ENCODE data around the gene APEH. TPM values are rescaled to one million over a fixed set of nuclear protein-coding genes. Genes with fewer than 3 reads are reported as not detected.

The APEH gene
- total RNA-seq, 1 experiment from 2014 or later = 273 TPM

DNA sequence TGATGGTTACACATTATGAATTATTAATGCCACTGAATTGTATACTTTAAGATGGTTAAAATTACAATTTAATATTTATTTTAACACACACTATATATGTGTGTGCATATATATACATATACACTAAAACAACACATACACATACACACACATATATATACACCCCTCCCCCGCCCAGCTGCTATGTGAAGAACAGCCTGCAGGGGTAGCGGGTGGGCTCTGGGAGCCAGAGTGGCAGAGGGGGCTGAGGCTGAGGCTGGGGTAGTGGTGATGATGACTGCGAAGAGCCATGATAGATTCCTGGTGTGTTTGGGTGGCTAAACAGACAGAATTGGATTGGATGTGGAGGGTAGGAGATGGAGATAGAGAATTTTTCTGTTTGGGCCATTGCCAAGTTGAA is 39.4 kb upstream of the APEH start:
- POLR2A ChIA-PET = no interaction called here
- no peak for DNase-seq (ENCODE audit: low spot score)
- CTCF ChIA-PET = interaction anchor here (0.7 kb wide), 1 partner anchor 95 kb away, joined by 3 read pairs; no protein-coding TSS in a partner anchor
- TF ChIP-seq, protein P1, sequence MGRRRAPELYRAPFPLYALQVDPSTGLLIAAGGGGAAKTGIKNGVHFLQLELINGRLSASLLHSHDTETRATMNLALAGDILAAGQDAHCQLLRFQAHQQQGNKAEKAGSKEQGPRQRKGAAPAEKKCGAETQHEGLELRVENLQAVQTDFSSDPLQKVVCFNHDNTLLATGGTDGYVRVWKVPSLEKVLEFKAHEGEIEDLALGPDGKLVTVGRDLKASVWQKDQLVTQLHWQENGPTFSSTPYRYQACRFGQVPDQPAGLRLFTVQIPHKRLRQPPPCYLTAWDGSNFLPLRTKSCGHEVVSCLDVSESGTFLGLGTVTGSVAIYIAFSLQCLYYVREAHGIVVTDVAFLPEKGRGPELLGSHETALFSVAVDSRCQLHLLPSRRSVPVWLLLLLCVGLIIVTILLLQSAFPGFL (CRISPR knock-in tag; IDR thresholded peaks at IDR 0.05; ENCODE audit: borderline replicate concordance) = no peak
- no peak for TF ChIP-seq TCF7 (CRISPR knock-in tag; IDR thresholded peaks at IDR 0.05; ENCODE audit: low read depth)
- TF ChIP-seq ETV6 (CRISPR knock-in tag; IDR thresholded peaks at IDR 0.05) = no peak
- TF ChIP-seq NR1H2 (CRISPR knock-in tag; IDR thresholded peaks at IDR 0.05) = no peak
- no peak for TF ChIP-seq MYBL2 (CRISPR knock-in tag; IDR thresholded peaks at IDR 0.05)
- TF ChIP-seq FOXK1 (CRISPR knock-in tag; IDR thresholded peaks at IDR 0.05) = no peak
- no peak for TF ChIP-seq PRRX2 (CRISPR knock-in tag; IDR thresholded peaks at IDR 0.05)
- no peak for TF ChIP-seq SP1 (CRISPR knock-in tag; conservative IDR thresholded peaks at IDR 0.05)
- no peak for TF ChIP-seq ELF4 (CRISPR knock-in tag; IDR thresholded peaks at IDR 0.05; ENCODE audit: low read depth)
- TF ChIP-seq HMGA2 (CRISPR knock-in tag; IDR thresholded peaks at IDR 0.05) = no peak
- TF ChIP-seq NR3C1 (CRISPR knock-in tag; conservative IDR thresholded peaks at IDR 0.05; ENCODE audit: low read depth) = no peak
- TF ChIP-seq, protein P2, sequence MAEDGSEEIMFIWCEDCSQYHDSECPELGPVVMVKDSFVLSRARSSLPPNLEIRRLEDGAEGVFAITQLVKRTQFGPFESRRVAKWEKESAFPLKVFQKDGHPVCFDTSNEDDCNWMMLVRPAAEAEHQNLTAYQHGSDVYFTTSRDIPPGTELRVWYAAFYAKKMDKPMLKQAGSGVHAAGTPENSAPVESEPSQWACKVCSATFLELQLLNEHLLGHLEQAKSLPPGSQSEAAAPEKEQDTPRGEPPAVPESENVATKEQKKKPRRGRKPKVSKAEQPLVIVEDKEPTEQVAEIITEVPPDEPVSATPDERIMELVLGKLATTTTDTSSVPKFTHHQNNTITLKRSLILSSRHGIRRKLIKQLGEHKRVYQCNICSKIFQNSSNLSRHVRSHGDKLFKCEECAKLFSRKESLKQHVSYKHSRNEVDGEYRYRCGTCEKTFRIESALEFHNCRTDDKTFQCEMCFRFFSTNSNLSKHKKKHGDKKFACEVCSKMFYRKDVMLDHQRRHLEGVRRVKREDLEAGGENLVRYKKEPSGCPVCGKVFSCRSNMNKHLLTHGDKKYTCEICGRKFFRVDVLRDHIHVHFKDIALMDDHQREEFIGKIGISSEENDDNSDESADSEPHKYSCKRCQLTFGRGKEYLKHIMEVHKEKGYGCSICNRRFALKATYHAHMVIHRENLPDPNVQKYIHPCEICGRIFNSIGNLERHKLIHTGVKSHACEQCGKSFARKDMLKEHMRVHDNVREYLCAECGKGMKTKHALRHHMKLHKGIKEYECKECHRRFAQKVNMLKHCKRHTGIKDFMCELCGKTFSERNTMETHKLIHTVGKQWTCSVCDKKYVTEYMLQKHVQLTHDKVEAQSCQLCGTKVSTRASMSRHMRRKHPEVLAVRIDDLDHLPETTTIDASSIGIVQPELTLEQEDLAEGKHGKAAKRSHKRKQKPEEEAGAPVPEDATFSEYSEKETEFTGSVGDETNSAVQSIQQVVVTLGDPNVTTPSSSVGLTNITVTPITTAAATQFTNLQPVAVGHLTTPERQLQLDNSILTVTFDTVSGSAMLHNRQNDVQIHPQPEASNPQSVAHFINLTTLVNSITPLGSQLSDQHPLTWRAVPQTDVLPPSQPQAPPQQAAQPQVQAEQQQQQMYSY (CRISPR knock-in tag; IDR thresholded peaks at IDR 0.05) = no peak
- TF ChIP-seq, protein P3, sequence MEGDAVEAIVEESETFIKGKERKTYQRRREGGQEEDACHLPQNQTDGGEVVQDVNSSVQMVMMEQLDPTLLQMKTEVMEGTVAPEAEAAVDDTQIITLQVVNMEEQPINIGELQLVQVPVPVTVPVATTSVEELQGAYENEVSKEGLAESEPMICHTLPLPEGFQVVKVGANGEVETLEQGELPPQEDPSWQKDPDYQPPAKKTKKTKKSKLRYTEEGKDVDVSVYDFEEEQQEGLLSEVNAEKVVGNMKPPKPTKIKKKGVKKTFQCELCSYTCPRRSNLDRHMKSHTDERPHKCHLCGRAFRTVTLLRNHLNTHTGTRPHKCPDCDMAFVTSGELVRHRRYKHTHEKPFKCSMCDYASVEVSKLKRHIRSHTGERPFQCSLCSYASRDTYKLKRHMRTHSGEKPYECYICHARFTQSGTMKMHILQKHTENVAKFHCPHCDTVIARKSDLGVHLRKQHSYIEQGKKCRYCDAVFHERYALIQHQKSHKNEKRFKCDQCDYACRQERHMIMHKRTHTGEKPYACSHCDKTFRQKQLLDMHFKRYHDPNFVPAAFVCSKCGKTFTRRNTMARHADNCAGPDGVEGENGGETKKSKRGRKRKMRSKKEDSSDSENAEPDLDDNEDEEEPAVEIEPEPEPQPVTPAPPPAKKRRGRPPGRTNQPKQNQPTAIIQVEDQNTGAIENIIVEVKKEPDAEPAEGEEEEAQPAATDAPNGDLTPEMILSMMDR (IDR thresholded peaks at IDR 0.05) = no peak
- Mint-ChIP-seq H3K9me3 (peaks cover 13% of the 10 kb centered on the region), H3K4me1 (no peaks in the 10 kb centered on the region), H3K36me3 (no peaks in the 10 kb centered on the region), H3K27ac (no peak overlapping the region), H3K4me3 (no peak overlapping the region), H3K27me3 (ENCODE audit: low read depth) (peaks cover 3% of the 10 kb centered on the region; the same call in 1 of the 2 replicates)
- ATAC-seq = peak; percentile 72

DNA sequence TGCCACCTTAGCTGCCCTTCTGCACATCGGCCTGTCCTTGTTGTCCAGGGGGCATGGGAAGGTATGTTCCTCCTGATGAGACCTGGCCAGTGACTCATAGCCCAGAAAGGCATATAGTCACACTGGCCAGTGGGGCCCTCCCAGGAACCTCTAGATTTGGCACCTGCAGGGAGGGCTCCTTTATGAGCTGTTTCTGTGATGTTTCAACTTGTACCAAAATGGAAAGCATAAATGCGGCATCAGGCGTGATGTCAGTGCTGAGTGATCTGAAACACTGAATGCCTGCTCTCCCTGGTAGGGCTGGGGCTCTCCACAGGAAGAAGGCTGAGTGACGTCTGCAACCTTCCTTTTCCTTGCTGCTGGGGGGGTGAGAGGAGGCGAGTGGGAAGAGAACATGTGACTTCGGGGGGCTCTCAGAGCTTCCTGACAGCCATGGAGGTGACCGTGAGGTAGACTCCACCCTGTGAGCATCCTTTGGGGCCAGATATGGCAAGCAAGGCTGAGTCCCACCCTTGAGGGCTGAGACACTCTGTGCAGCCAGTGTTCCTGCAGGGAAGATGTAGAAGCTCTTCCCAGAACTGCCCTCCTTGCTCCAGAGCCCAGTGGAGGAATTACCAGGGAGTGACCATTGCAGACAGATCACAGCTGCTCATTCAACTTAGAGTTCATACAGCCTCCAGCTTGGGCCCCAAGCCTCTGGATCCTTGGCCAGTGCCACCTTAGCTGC is 37.1 kb upstream of the APEH start:
- CTCF ChIA-PET = interaction anchor here (0.9 to 1.6 kb wide), 4 partner anchors 34 to 97 kb away, joined by 3 to 5 read pairs (median 4); no protein-coding TSS in a partner anchor
- H3K27ac Mint-ChIP-seq = no peak overlapping the region
- H3K27me3 Mint-ChIP-seq (ENCODE audit: low read depth) = no peaks in the 10 kb centered on the region
- ATAC-seq (no peak), DNase-seq (ENCODE audit: low spot score) (no peak)
- peaks cover 1% of the 10 kb centered on the region for H3K9me3 Mint-ChIP-seq
- POLR2A ChIA-PET = no interaction called here
- no peaks in the 10 kb centered on the region for H3K36me3 Mint-ChIP-seq
- H3K4me3 Mint-ChIP-seq = no peak overlapping the region
- H3K4me1 Mint-ChIP-seq = no peaks in the 10 kb centered on the region
- TF ChIP-seq NR2C2 (CRISPR knock-in tag; IDR thresholded peaks at IDR 0.05) (no peak), ZNF416 (CRISPR knock-in tag; IDR thresholded peaks at IDR 0.05) (no peak), ZBTB21 (CRISPR knock-in tag; IDR thresholded peaks at IDR 0.05; ENCODE audit: borderline replicate concordance) (no peak), HMGA2 (CRISPR knock-in tag; IDR thresholded peaks at IDR 0.05) (no peak)
- TF ChIP-seq, protein P4, sequence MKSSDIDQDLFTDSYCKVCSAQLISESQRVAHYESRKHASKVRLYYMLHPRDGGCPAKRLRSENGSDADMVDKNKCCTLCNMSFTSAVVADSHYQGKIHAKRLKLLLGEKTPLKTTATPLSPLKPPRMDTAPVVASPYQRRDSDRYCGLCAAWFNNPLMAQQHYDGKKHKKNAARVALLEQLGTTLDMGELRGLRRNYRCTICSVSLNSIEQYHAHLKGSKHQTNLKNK (CRISPR knock-in tag; IDR thresholded peaks at IDR 0.05) = no peak
- TF ChIP-seq, protein P5, sequence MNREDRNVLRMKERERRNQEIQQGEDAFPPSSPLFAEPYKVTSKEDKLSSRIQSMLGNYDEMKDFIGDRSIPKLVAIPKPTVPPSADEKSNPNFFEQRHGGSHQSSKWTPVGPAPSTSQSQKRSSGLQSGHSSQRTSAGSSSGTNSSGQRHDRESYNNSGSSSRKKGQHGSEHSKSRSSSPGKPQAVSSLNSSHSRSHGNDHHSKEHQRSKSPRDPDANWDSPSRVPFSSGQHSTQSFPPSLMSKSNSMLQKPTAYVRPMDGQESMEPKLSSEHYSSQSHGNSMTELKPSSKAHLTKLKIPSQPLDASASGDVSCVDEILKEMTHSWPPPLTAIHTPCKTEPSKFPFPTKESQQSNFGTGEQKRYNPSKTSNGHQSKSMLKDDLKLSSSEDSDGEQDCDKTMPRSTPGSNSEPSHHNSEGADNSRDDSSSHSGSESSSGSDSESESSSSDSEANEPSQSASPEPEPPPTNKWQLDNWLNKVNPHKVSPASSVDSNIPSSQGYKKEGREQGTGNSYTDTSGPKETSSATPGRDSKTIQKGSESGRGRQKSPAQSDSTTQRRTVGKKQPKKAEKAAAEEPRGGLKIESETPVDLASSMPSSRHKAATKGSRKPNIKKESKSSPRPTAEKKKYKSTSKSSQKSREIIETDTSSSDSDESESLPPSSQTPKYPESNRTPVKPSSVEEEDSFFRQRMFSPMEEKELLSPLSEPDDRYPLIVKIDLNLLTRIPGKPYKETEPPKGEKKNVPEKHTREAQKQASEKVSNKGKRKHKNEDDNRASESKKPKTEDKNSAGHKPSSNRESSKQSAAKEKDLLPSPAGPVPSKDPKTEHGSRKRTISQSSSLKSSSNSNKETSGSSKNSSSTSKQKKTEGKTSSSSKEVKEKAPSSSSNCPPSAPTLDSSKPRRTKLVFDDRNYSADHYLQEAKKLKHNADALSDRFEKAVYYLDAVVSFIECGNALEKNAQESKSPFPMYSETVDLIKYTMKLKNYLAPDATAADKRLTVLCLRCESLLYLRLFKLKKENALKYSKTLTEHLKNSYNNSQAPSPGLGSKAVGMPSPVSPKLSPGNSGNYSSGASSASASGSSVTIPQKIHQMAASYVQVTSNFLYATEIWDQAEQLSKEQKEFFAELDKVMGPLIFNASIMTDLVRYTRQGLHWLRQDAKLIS (CRISPR knock-in tag; IDR thresholded peaks at IDR 0.05; ENCODE audit: borderline replicate concordance) = no peak
- TF ChIP-seq, protein P6, sequence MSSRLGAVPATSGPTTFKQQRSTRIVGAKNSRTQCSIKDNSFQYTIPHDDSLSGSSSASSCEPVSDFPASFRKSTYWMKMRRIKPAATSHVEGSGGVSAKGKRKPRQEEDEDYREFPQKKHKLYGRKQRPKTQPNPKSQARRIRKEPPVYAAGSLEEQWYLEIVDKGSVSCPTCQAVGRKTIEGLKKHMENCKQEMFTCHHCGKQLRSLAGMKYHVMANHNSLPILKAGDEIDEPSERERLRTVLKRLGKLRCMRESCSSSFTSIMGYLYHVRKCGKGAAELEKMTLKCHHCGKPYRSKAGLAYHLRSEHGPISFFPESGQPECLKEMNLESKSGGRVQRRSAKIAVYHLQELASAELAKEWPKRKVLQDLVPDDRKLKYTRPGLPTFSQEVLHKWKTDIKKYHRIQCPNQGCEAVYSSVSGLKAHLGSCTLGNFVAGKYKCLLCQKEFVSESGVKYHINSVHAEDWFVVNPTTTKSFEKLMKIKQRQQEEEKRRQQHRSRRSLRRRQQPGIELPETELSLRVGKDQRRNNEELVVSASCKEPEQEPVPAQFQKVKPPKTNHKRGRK (CRISPR knock-in tag; IDR thresholded peaks at IDR 0.05; ENCODE audit: borderline replicate concordance) = no peak
- TF ChIP-seq, protein P7, sequence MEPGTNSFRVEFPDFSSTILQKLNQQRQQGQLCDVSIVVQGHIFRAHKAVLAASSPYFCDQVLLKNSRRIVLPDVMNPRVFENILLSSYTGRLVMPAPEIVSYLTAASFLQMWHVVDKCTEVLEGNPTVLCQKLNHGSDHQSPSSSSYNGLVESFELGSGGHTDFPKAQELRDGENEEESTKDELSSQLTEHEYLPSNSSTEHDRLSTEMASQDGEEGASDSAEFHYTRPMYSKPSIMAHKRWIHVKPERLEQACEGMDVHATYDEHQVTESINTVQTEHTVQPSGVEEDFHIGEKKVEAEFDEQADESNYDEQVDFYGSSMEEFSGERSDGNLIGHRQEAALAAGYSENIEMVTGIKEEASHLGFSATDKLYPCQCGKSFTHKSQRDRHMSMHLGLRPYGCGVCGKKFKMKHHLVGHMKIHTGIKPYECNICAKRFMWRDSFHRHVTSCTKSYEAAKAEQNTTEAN (CRISPR knock-in tag; IDR thresholded peaks at IDR 0.05) = no peak
